Occipital lobe (tissue), 2 donors: Measurements from ENCODE around the gene BAG1. TPM values are rescaled to one million over a fixed set of nuclear protein-coding genes. Genes with fewer than 3 reads are reported as not detected.

Experiments
- DNase-seq: peaks from one replicate; lab custom pipeline; 2025; lab: John Stamatoyannopoulos, UW
- total RNA-seq: library from RNA; depleted of rRNA; stranded (reverse); fragments of >200 nt; gene quantifications from one replicate; pipeline ENCODE4 v1.2.3, GENCODE V29; 2014

The BAG1 gene
- total RNA-seq, 1 donor from 2014 or later, result 26.7 TPM

GRCh38 chr9:33211695-33212393 lies 52.7 kb downstream of the BAG1 start:
- no peak for DNase-seq

DNA sequence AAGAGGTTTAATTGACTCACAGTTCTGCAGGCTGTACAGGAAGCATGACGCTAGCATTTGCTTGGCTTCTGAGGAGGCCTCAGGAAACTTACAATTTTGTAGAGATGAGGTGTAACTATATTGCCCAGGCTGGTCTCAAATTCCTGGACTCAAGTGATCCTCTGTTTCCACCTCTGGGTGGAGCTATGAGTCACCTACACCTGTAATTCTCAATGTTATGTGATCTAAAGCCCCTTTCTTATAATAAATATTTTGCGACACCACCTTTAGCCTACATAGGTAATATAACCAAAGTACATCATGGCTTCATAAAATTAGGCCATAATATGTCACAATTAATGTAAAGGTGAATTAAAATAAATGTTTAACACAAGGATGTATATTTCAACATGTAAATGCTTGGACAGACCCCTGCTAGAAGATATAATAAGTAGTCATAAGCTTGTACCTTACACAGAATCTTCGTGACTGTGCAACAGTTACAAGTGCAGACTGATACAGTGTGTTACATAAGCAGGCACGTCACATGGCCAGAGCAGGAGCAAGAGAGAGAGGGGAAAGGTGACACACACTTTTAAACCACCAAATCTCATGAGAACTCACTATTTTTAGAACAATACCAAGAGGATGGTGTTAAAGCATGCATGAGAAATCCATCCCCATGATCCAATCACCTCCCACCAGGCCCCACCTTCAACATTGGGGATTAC lies 54.3 kb downstream of the BAG1 start:
- DNase-seq, result no peak

GRCh38 chr9:33209394-33209793 lies 55.1 kb downstream of the BAG1 start:
- no peak for DNase-seq

GRCh38 chr9:33202552-33203201 lies 61.8 kb downstream of the BAG1 start:
- no peak for DNase-seq

Other genes starting within 250 kb of the BAG1 start
- gene DNAJA1, start 239.4 kb downstream of the BAG1 start, total RNA-seq, result 203 TPM
- gene SMU1, start 188.0 kb downstream of the BAG1 start, total RNA-seq, result 46.5 TPM
- 1.2 TPM for gene B4GALT1, start 97.4 kb downstream of the BAG1 start, total RNA-seq
- not detected for gene SPINK4, start 24.5 kb downstream of the BAG1 start, total RNA-seq
- 92.8 TPM for gene CHMP5, start 341 bp upstream of the BAG1 start, total RNA-seq
- 18.7 TPM for gene NFX1, start 25.8 kb upstream of the BAG1 start, total RNA-seq
- gene AQP7, start 137.9 kb upstream of the BAG1 start, total RNA-seq, result not detected
- gene AQP3, start 182.9 kb upstream of the BAG1 start, total RNA-seq, result not detected
- gene NOL6, start 209.2 kb upstream of the BAG1 start, total RNA-seq, result 13.9 TPM